Activated T-cell treated with anti-CD3 and anti-CD28 coated beads, Interleukin-2, amount 50 U/mL, for 72 hours (primary cell): Measurements from ENCODE around the gene OR2T5. TPM values are rescaled to one million over a fixed set of nuclear protein-coding genes. Genes with fewer than 3 reads are reported as not detected.
A peak's percentile ranks its signal among the peaks of the same experiment; 100 is the strongest.
"Not testable (repeated sequence)": the region's sequence is repeated elsewhere in the genome, so short reads cannot be mapped to it uniquely, and the experiment has no call there.

Experiments
- ATAC-seq, 2 donors: fragments of 150-1000 bp; cut with Tn5 transposase; replicated peaks in 1 of 2; 2 replicates each; pipeline ENCODE4 v1.10.0; 2021; ENCODE audit warnings: moderate library complexity in 2 of 2, mild to moderate bottlenecking in 1 of 2
- DNase-seq, 2 donors: peaks; one replicate each; pipeline ENCODE4 v3.0.0; 2021 to 2022; ENCODE audit warnings: mixed read lengths in 1 of 2
- H3K27ac Mint-ChIP-seq: one replicate; pipeline ENCODE4 v1.8.0; 2022; ENCODE audit warnings: mild to moderate bottlenecking, moderate library complexity, mixed read lengths
- H3K27me3 Mint-ChIP-seq: one replicate; pipeline ENCODE4 v1.8.0; 2022; ENCODE audit warnings: low read depth, mixed read lengths
- H3K36me3 Mint-ChIP-seq, 2 donors: one replicate each; pipeline ENCODE4 v1.8.0; 2022; ENCODE audit warnings: mixed read lengths in 2 of 2, mild to moderate bottlenecking in 1 of 2; ENCODE audit not compliant: insufficient read depth in 2 of 2
- H3K4me1 Mint-ChIP-seq: one replicate; pipeline ENCODE4 v1.8.0; 2022; ENCODE audit warnings: low read depth, mixed read lengths
- H3K4me3 Mint-ChIP-seq, 2 donors: one replicate each; pipeline ENCODE4 v1.8.0; 2022; ENCODE audit warnings: mild to moderate bottlenecking in 2 of 2, mixed read lengths in 2 of 2, moderate library complexity in 2 of 2
- H3K9me3 Mint-ChIP-seq, 2 donors: one replicate each; pipeline ENCODE4 v1.8.0; 2022; ENCODE audit warnings: mixed read lengths in 2 of 2
- total RNA-seq, 2 donors: library from RNA; stranded (reverse); gene quantifications; one replicate each; pipeline ENCODE4 v1.2.3, GENCODE V29; 2022

The OR2T5 gene
- total RNA-seq, 2 donors from 2014 or later: not detected

DNA sequence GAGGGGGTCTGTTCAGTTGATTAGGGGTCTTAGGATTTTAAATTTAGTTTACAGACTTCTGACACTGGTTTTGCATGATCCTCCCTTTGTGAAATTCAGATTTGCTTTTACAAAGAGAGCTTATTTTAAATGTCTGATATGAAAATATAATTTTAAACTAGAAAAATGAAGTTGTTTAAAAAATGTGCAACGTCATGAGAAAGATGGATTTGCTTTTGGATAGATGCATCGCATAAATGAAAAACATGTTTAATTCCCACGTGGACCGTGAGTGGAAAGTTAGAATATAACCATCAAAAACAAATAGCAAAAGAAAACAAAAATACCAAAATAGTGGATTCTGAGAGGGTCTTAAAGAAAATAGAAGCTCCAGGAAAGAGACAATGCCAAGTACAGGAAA, 17.2 kb upstream of the OR2T5 start:
- no peak for DNase-seq
- ATAC-seq: no peak
- Mint-ChIP-seq H3K36me3 (peaks cover 0 to 3% of the 10 kb centered on the region in 2 donors), H3K27ac (no peak overlapping the region), H3K27me3 (no peaks in the 10 kb centered on the region), H3K4me1 (no peaks in the 10 kb centered on the region), H3K9me3 (peaks cover 1 to 3% of the 10 kb centered on the region in 2 donors), H3K4me3 (no peak overlapping the region)

DNA sequence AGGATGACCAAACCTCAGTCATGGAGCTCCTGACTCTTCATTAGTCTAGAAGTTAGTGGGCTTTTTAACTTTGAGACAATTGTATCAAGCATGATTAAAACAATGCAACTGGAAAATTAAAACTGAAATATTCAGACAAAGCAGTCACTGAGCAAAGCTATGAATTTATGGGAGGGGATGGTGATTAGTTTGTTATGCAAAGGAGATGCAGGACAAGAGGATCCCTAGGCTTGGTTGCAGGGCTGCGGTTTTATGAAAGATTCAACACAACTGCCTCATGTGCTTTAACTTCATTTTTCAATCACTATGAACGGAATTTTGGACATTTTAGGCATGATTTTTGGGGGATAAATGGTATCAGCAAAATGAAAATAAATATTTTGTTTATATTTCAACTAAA, 16.3 kb upstream of the OR2T5 start:
- H3K27ac Mint-ChIP-seq, ATAC-seq, DNase-seq, H3K9me3 Mint-ChIP-seq, H3K27me3 Mint-ChIP-seq, H3K4me3 Mint-ChIP-seq, H3K36me3 Mint-ChIP-seq, H3K4me1 Mint-ChIP-seq: not testable (repeated sequence)

DNA sequence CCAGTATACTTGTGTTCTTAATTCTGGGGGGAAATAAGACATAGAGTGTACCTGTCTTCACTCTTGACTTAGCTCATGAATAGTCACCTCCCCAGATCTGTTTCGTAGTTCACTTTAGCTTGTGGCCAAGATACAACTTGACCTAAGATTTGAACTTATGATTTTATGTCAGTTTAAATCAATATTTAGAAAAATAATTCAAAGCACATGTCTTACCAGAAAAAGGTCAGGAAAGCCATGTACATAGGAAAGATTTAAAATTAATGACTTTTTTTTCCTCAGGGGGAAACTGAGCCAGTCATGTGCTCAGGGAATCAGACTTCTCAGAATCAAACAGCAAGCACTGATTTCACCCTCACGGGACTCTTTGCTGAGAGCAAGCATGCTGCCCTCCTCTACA, 15.3 kb upstream of the OR2T5 start, which contains the start of gene OR2T3:
TSS of gene OR2T3 (plus strand) at position 301 of the 400 bp plus-strand sequence. CDS start at position 301, 0 bp downstream.
- not testable (repeated sequence) for H3K4me1 Mint-ChIP-seq, H3K36me3 Mint-ChIP-seq, H3K9me3 Mint-ChIP-seq, H3K27me3 Mint-ChIP-seq, H3K4me3 Mint-ChIP-seq, H3K27ac Mint-ChIP-seq, ATAC-seq, DNase-seq

- H3K27me3 Mint-ChIP-seq, H3K4me1 Mint-ChIP-seq, H3K27ac Mint-ChIP-seq, H3K9me3 Mint-ChIP-seq, DNase-seq, H3K36me3 Mint-ChIP-seq, ATAC-seq, H3K4me3 Mint-ChIP-seq: not testable (repeated sequence)
These were observed 12.7 kb upstream of the OR2T5 start for GRCh38 chr1:248475660-248476059.

GRCh38 chr1:248481686-248482579, 6.5 kb upstream of the OR2T5 start:
- DNase-seq: peak; percentile 20 to 28
- not testable (repeated sequence) for H3K4me1 Mint-ChIP-seq, H3K9me3 Mint-ChIP-seq, H3K36me3 Mint-ChIP-seq, H3K27me3 Mint-ChIP-seq
- peak overlapping the region; percentile 79 for H3K27ac Mint-ChIP-seq
- ATAC-seq: peak; percentile 86 to 91
- peak overlapping the region; percentile 75 to 79 for H3K4me3 Mint-ChIP-seq

DNA sequence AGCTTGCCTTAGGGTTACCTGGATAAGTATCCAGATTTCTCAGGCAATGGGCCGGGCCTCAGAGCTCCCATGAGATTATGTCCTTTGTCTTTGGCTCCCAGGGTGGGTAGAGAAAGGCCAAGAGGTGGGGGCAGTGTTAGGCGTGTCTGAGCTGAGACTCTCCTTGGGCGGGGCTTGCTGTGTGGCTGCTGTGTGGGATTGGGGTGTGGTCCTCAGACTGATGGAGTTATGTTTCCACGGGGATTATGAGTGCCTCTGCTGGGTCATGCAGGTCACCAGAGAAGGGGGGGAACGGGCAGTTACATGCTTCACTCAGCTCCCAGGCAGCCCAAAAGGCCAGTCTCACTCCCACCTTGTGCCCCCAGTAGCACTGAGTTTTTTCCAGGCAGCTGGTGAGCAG, 8.3 kb downstream of the OR2T5 start:
- not testable (repeated sequence) for H3K27me3 Mint-ChIP-seq, ATAC-seq, H3K27ac Mint-ChIP-seq, DNase-seq, H3K4me3 Mint-ChIP-seq, H3K9me3 Mint-ChIP-seq, H3K36me3 Mint-ChIP-seq, H3K4me1 Mint-ChIP-seq

DNA sequence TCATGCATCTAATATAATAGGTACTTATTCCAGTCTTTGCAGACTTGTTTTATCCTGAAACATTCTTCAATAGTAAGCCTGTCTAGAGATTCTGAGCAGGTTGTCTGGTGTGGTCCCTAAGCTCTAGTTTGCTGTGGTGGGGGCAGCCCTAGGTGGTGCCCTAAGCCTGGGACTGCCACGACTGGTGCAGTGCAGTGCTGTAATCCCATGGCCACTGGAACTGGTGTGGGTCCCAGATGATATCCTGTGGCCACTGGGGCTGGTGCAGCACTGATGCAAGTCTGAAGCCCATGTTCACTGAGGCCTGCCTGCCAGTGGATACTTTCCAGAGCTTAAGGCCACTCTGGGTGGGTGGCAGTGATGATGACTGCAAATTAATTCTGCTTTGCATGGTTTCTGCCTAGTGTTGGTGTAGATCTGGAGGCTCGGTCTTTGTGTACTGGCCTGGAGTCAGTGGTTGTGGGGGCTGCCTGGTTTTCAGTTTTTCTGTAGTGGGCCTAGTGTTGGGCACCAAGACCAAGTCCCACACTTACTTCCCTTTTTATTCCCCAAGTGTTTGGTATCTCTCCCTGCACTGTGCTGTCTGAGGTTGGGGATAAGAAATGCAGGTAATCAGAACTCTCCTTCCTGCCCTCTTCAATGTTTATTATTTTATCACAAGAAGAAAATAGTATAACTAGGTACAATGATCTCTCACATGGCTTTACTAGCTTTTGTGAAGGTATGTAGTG, 12.1 kb downstream of the OR2T5 start:
- DNase-seq, H3K4me1 Mint-ChIP-seq, H3K27ac Mint-ChIP-seq, H3K9me3 Mint-ChIP-seq, ATAC-seq, H3K4me3 Mint-ChIP-seq, H3K27me3 Mint-ChIP-seq, H3K36me3 Mint-ChIP-seq: not testable (repeated sequence)

DNA sequence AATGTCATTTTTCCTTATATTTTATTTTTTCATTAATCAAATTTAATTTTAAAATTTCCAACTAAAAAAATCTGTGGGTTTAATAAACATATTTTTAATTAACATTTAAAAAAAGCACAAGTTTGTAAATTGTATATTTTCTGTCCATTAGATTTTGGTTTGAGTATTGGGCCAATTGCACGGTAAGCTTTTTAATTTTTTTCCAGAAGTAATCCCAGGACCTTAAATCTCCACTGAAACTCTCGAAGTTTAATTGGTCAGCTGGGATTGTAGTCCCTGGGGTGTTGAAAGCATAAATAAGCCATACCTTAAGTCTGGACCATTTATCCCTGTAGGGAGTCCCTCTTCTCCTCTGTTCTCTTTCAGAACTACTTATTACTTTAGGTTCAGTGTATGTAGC, 19.4 kb downstream of the OR2T5 start, which contains the start of gene OR2G6:
TSS of gene OR2G6 (plus strand) at position 301 of the 400 bp plus-strand sequence. CDS start 13,574 bp downstream, outside the sequence.
- not testable (repeated sequence) for H3K27me3 Mint-ChIP-seq, H3K36me3 Mint-ChIP-seq

GRCh38 chr1:248510217-248510616, 21.8 kb downstream of the OR2T5 start:
- H3K9me3 Mint-ChIP-seq, H3K27me3 Mint-ChIP-seq, H3K4me1 Mint-ChIP-seq, H3K27ac Mint-ChIP-seq, DNase-seq, H3K36me3 Mint-ChIP-seq, H3K4me3 Mint-ChIP-seq: not testable (repeated sequence)
- peak; percentile 27 to 69 for ATAC-seq

More for the DNA sequence above, 19.4 kb downstream of the OR2T5 start, which contains the start of gene OR2G6:
- DNase-seq, H3K4me1 Mint-ChIP-seq, H3K9me3 Mint-ChIP-seq, H3K4me3 Mint-ChIP-seq, H3K27ac Mint-ChIP-seq, ATAC-seq: not testable (repeated sequence)

DNA sequence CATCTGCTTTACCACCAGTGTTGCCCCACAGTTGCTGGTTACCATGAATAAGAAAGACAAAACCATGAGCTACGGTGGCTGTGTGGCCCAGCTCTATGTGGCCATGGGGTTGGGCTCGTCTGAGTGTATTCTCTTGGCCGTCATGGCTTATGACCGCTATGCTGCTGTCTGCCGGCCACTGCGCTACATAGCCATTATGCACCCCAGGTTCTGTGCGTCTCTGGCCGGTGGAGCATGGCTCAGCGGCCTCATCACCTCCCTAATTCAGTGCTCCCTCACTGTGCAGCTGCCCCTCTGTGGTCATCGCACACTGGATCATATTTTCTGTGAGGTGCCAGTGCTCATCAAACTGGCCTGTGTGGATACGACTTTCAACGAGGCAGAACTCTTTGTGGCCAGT, 33.5 kb downstream of the OR2T5 start:
- H3K27me3 Mint-ChIP-seq: no peaks in the 10 kb centered on the region
- H3K4me1 Mint-ChIP-seq: no peaks in the 10 kb centered on the region
- ATAC-seq (no peak), DNase-seq (no peak)
- H3K36me3 Mint-ChIP-seq: no peaks in the 10 kb centered on the region
- H3K27ac Mint-ChIP-seq: no peak overlapping the region
- peaks cover 4 to 6% of the 10 kb centered on the region in 2 donors for H3K9me3 Mint-ChIP-seq
- H3K4me3 Mint-ChIP-seq: no peak overlapping the region

GRCh38 chr1:248537449-248537848, 49.1 kb downstream of the OR2T5 start:
- H3K36me3 Mint-ChIP-seq, H3K4me1 Mint-ChIP-seq, H3K27me3 Mint-ChIP-seq, H3K9me3 Mint-ChIP-seq, H3K4me3 Mint-ChIP-seq, DNase-seq, H3K27ac Mint-ChIP-seq: not testable (repeated sequence)
- ATAC-seq: peak in 1 of 2 donors; percentile 61
